Measurements from ENCODE around the gene PGLYRP3.

GRCh38 chr1:153344718-153345025 lies 31.9 kb upstream of the PGLYRP3 start:
- TF ChIP-seq EZH2 (IDR thresholded peaks at IDR 0.05; ENCODE audit: insufficient read depth, low read length): no peak
- no peak for TF ChIP-seq CTCF (IDR thresholded peaks at IDR 0.05; ENCODE audit: insufficient read depth, low read depth, low read length)
